ENCODE measurements around the gene NCAPG2.

The NCAPG2 gene

DNA sequence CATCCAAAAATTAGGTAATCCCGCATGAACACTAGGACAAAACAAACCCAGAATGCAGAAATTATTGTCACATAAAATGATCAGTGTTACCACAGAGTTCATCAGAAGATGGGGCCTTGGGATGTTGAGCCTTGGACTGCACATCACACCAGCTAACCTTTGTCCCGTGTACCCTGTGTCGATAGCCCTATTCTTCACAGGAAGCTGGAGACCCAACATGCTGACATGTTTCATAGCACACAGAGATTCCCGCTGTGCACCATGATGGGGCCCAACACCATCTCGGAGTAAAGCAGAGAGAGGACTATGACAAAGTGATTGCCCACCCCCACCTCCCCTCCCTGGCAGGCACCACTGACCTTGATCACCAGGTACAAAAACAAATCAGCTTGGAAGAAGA, 121.5 kb downstream of the NCAPG2 start:
- no peak for FAIRE-seq
- DNase-seq (ENCODE audit: insufficient read length, low spot score): no peak

DNA sequence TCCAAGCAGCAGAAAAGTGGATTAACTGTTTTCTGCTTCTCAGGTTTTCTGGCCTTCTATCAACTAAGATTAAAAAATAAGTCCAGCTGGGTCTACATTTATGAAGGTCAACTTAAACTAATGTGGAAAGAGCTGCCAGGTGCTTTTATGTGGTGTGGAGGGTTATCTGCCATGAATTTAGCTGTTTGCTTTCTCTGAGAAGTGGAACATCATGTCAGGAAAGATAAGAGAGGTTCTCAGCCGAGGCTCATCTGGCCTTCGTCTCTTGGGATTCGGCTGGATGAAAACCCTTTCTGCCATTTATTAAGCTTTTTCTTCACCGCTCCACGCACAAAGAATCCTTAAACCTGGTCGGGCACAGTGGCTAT, 122.5 kb downstream of the NCAPG2 start:
- no peak for DNase-seq (ENCODE audit: insufficient read length, low spot score)
- FAIRE-seq: no peak

DNA sequence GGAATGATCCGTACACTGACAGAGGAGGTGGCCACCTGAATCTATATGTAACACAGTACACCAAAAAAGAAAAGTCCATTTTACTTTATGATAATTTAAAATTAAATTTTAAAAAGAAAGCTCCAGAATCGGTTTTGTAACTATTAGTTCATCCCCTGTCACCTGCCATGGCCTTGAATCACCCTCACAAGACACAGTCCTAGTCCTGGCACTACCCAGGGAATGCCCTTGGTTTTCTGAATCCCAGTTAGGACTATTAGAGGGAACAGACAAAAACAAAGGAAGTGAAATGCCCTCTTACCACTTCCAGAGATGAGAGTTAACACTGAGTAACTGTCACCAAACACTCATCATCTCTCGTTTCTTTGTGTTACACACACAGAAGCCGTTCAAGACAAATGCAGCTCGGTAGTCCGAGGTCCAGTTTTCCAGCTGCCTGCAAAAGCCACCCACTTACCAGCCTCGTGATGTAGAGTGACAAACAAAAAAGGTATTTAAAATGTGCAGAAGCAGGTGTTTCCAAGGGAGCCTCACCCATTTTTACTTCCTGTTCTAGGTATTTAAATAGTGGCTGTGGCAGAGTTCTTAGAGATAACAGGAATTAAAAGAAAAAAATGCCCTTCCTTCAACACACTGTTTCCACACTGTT, 123.0 kb downstream of the NCAPG2 start:
- FAIRE-seq: no peak
- no peak for DNase-seq (ENCODE audit: insufficient read length, low spot score)

Measured in HTR-8/SVneo (cell line).